HT1080 (cell line): Measurements from ENCODE around the gene ADCYAP1. TPM values are rescaled to one million over a fixed set of nuclear protein-coding genes. Genes with fewer than 3 reads are reported as not detected.

Experiments used
- DNase-seq: peaks from one replicate; pipeline ENCODE4 v3.0.0-alpha.2; 2015; ENCODE audit warnings: low read depth
- total RNA-seq: library from RNA; depleted of rRNA; stranded (reverse); fragments of >200 nt; shearing (Covaris generic); gene quantifications from 2 replicates; pipeline ENCODE4 v1.2.3, GENCODE V29; 2014; rRNA removed

ADCYAP1 gene
- total RNA-seq, 1 experiment from 2014 or later: not detected

DNA sequence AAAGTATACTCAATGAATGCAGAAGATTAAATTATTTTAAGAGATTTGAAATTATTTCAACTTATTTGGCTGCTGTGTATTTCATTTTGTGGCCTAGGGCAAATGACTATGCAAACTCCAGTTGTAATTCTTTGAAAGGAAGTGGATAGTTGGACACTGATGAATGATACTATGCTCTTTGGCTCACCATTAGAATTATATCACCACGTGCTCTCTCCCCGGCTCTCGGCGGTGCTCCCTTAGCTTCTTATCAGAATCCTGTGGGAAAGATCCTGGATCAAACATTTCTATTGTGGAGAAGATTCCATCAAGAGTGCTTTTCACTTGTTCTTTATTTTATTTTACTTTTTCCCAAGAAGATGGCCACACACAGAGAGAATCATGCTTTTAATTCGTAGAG is 55.2 kb downstream of the ADCYAP1 start:
- no peak for DNase-seq

Other genes with a start within 250 kb of the ADCYAP1 start
- gene TYMS, start 247.2 kb upstream of the ADCYAP1 start, total RNA-seq: 59.2 and 135 TPM in 2 replicates
- 10.0 and 11.0 TPM in 2 replicates for gene ENOSF1, start 192.2 kb upstream of the ADCYAP1 start, total RNA-seq
- 30.2 and 33.8 TPM in 2 replicates for gene YES1, start 92.6 kb upstream of the ADCYAP1 start, total RNA-seq